Upper lobe of left lung (tissue), 4 donors: ENCODE measurements around the gene APBA1.

Experiments used
- CTCF ChIP-seq, 6 experiments: fragments of 450-650 bp in 4 of 6; fragments of 200-600 bp in 2 of 6; sonication (generic) in 2 of 6; IDR thresholded peaks; one replicate each; pipeline ENCODE4 v1.5.1; 2016 to 2019; ENCODE audit warnings: antibody characterized with exemption in 6 of 6
- POLR2AphosphoS5 ChIP-seq, 2 donors: sonication (generic); formaldehyde crosslinking; IDR thresholded peaks; one replicate each; pipeline ENCODE4 v1.5.1; 2017; ENCODE audit warnings: antibody characterized with exemption in 2 of 2

- TF ChIP-seq POLR2AphosphoS5 (IDR thresholded peaks at IDR 0.05) = no peak
- TF ChIP-seq CTCF (IDR thresholded peaks at IDR 0.05) = no peak
Measured at GRCh38 chr9:69689991-69690538, 17.9 kb upstream of the APBA1 start.
